COLO668 (cell line): ENCODE data around the gene SCNN1B.

ENCODE experiments used
- DNase-seq: peaks from one replicate; lab custom pipeline; 2025; ENCODE audit not compliant: unreplicated experiment; lab: John Stamatoyannopoulos, UW

SCNN1B gene

DNA sequence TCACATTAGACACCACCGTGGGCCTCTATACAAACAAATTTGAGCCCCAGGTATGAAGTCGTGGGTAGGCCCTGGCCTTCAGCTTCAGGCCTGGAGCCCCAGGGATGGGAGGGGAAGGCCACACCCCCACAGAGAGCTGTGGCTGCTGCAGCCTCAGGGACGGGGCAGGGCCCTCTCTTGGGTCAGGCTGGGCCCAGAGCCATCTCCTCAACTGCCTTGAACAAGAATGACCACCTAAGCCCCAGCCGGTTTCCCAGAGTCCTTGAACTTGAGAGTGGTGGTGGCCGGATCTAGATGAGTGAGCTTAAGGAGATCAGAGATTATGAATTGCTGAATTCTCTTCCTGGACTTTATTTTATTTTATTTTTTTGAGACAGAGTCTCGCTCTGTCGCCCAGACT, 18.6 kb downstream of the SCNN1B start:
- DNase-seq: no peak

DNA sequence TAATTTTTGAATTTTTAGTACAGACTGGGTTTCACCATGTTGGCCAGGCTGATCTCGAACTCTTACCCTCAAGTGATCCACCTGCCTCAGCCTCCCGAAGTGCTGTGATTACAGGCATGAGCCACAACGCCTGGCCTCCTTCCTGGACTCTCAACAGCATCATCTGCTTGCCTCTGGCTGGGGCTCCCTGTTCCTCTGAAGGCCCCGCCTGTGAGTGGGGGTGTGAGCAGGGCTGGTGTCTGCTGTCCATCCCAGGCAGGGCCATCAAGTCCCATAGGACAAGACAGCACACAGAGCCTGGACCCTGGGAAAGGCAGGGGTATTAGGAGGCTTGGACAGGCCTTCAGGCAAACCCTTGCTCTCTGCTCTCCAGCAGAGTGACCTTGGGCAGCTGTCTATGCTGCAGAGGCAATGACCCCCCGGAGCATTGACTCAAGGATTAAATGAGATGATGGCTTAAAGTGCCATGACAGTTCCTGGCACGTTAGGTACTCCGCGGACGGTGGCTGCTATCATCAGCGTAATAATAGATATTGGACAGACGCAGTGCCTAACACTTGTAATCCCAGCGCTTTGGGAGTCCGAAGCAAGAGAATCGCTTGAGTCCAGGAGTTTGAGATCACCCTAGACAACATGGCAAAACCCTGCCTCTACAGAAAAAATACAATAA, 19.2 kb downstream of the SCNN1B start:
- DNase-seq: no peak

DNA sequence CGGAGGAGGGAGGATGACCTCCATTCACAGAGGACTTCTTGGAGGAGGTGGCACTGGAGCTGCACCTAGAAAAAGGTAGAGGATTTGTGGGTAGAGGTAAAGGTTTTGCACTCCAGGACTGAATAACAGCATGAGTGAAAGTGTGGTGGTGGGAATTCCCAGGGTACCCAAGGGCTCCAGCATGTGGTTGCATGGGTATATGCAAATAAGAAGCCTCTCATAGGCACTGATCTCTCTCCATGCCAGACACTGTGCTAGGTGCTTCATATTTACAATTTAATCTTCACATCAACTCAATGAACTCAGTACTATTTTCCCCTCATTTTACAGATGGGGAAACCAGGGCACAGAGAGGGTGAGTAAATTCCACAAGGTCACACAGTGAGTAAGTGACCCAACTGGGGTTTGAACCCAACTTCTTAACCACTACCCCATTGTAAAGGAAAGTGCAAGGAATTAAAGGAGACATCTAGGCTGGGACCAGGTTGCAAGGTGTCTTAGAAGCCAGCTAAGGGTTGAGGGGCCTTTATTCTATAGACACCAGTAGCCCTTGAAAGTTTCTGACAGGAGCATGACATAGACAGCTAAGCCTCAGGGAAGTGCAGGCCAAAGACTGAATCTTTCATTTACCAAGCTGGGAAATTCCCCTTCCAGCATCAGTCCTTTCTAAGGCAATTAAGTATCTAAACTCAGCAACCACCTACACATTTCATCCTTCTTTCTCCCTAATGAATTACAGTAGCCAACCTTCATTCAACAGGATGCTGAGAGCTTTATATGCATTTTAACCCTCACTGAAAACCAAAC, 21.3 kb downstream of the SCNN1B start:
- no peak for DNase-seq

DNA sequence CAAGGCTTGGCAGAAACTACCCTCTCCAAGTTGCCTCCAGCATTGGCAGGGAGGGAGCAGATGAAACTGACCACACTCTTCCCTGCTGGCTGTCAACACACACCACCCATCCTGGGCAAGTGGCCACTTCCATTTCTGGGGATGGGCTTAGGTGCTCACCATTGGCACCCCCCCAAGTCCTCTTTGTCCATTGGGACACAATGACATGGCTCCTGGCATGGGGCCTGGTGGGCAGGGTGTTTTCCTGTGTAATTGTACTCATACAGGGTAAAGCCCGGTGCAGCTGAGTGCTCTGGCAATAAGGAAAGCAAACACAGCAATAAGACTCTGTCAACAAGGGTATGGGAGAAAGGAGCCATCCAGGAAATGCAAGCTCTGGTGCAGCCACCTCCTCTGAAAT, 22.6 kb downstream of the SCNN1B start:
- DNase-seq: peak; percentile 91

DNA sequence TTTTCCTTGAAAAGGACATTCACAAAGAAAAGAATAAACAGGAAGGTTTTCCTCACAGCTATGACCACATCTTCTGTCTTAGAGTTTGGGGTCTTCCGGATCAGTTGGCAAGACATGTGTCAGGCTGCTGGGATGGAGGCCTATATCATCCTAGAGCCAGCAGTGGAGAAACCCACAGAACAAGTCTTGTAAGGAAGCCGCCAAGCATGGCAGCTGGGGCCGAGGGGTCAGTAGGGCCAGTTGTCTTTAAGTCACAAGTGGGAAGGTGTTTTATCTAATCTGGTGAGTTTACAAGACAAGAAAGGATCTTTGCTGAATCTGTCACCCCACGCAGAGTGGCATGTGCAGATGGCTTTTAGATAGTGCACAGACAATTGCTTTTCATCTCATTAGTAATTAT, 25.7 kb downstream of the SCNN1B start:
- no peak for DNase-seq

DNA sequence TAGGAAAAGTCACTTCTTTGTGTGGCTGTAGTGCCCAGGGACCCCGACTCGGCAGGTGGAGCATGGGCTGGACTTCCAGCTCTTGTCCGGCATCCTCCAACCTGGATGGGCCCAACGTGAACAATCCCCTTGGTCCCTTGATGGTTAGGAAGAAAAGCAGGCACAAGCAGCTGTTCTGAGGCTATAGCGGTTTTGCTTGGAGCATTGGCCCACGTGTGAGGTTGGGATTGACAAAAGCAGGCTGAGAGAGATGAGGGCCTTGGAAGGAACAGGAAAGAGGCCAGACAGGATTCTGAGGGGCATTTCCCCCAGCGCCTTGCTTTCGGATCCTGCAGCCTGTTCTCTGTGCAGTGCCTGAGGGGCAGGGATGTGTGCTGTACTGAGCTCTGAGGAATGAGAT, 28.1 kb downstream of the SCNN1B start:
- no peak for DNase-seq

DNA sequence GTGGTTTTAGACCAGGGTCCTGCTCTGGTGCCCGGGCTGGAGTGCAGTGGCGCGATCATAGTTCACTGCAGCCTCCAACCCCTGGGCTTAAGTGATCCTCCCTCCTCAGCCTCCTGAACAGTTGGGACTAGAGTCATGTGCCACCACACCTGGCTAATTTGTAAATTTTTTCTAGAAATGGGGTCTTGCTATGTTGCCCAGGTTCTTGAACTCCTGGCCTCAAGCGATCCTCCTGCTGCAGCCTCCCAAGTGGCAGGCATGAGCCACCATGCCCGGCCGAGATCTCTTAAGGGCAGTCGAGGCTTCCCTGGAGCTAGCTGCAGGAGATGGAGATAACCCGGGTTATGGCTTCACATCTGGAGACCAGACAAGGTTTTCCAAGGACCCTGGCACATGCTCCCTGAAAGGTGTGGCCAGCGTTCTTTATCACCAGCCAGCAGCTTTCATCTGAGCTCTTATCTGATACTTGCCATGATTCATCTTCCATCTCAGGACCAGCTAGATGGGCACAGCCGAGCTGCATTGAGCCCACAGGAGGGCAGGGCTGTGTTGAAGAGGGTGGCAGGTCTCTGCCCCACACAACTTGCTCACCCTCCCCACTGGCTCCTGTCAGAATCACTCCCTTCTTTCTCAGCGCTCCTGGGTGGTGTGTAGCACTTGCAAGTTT, 28.6 kb downstream of the SCNN1B start:
- no peak for DNase-seq

DNA sequence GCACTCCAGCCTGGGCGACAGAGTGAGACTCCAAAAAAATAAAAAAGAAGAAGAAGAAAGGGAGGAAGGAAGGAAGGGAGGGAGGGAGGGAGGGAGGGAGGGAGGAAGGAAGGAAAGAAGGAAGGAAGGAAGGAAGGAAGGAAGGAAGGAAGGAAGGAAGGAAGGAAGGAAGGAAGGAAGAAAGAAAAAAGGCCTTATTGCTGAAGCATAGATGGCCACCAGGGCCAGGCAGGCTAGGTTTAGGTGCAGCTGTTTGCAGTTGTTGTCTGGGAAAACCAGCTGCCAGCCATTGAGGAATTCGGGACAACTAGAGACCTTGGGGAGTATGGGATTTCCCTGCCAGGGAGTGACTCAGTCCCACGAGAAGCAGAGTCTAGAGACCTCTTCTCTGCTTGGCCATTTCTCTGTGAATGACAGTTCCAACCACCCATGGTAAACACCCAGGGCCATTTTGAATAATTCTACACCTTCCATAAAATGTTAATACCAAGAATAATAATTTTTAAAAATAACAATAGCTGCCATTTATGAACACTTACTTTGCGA, 31.0 kb downstream of the SCNN1B start:
- no peak for DNase-seq

DNA sequence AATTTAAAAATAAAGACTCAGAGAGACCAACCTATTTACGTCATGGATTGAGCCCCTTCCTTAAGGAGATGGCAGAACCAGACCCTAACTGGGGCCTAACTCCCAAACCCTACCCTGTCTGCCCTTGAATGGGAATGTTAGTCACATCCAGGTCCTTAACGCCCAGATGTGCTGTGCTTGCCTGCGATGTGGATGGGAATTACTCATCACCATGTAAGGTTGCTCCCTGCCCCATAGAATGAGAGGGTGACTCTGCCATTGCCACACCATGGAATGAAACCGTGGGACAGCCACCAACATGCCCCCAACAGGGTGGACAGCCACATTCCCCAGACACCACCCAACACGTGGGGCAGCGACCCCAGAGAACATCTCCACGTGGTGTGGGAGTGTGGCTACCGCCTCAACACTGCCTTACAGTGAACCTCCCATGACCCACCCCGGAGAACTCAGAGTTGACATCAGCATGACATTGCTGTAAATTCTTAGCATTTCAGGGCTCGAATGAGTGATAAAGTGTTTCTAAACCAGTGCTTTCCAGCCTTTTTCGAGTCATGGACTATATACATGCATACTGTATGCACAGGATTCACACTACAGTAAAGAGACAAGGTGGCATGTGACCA, 31.8 kb downstream of the SCNN1B start:
- no peak for DNase-seq

DNA sequence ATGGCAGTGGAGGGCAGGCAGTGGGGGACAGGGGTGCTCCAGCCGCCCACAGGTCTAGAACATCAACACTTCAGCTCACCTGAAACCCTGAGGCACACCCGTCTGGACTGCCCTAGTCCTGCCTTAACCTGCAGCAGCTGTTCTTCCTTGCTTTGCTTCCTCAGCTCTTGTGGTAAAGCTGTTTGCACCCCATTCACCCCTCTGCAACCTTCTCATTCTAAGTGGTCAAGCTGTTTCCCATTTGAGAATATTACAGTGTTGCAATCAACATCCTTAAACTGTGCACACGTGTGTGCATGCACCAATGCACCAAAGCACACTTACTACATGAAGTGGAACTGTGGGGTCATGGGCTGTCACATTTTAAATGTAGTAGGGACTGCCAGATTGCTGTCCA, 32.4 kb downstream of the SCNN1B start:
- peak; percentile 31 for DNase-seq

DNA sequence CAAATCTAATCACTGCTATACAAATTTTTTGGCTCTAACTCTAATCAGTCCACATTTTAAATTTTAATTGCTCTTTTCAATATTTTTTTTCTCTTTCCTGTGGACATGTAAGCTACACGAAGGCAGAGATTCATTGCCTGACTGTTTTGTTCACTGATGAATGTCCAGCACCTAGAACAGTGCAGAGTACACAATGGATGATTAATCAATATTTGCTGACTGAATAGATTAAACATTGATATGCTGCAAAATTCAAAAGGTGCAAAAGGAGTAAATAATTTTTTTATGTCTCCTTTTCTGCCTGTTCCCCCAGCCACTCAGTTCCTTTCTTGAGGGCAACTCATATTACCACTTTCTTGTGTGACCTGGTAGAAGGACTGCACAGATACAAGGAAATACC, 32.8 kb downstream of the SCNN1B start:
- no peak for DNase-seq

DNA sequence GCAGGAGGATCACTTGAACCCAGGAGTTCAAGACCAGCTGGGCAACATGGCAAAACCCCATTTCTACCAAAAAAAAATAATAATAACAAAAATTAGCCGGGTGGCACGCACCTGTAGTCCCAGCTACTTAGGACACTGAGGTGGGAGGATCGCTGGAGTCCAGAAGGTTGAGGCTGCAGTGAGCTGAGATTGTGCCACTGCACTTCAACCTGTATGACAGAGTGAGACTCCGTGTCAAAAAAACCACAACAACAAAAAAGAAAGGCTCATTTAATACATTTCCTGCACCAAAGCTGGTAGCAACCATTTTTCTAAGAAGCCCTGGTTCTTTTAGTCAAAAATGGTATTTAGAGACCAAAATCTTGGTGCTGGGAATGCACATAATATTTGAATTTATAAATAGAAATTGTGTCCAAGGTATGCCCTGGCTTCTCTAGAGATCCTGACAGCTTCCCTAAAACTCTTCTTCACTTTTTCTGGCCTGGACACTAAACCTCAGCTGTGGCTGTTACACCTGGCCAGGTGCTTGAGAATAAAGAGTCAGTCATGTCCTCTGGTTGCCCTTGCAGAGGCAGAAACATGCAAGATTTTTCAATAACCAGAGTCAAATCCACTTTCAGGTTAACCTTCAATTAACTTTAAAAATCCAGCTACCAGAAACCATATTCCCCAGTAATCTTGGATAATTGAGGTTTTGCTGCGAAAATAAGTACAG, 35.9 kb downstream of the SCNN1B start:
- no peak for DNase-seq

DNA sequence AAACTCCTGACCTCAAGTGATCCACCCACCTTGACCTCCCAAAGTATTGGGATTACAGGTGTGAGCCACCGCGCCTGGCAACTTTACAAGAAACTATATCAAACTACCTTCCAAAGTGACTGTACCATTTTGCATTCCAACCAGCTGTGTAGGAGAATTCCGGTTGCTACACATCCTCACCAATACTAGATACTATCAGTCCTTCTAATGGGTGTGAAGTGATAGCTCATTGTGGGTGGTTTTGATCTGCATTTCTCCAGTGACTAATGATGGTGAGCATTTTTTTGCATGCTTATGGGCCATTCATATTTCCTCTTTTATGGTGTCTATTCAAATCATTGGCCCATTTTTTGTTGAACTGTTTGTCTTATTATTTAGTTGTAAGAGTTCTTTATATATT, 37.7 kb downstream of the SCNN1B start:
- no peak for DNase-seq

DNA sequence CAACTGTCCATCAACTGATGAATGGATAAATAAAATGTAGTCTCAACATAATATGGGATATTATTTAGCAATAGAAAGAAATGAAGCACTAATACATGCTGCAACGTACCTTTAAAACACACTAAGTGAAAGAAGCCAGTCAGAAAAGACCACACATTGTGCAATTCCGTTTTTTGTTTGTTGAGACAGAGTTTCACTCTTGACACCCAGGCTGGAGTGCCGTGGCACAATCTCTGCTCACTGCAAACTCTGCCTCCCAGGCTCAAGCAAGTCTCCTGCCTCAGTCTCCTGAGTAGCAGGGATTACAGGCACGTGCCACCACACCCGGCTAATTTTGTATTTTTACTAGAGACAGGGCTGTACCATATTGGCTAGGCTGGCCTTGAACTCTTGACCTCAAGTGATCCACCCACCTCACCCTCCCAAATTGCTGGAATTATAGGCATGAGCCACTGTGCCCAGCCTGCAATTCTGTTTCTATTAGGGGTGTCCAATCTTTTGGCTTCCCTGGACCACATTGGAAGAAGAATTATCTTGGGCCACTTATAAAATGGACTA, 40.1 kb downstream of the SCNN1B start:
- DNase-seq: no peak

DNA sequence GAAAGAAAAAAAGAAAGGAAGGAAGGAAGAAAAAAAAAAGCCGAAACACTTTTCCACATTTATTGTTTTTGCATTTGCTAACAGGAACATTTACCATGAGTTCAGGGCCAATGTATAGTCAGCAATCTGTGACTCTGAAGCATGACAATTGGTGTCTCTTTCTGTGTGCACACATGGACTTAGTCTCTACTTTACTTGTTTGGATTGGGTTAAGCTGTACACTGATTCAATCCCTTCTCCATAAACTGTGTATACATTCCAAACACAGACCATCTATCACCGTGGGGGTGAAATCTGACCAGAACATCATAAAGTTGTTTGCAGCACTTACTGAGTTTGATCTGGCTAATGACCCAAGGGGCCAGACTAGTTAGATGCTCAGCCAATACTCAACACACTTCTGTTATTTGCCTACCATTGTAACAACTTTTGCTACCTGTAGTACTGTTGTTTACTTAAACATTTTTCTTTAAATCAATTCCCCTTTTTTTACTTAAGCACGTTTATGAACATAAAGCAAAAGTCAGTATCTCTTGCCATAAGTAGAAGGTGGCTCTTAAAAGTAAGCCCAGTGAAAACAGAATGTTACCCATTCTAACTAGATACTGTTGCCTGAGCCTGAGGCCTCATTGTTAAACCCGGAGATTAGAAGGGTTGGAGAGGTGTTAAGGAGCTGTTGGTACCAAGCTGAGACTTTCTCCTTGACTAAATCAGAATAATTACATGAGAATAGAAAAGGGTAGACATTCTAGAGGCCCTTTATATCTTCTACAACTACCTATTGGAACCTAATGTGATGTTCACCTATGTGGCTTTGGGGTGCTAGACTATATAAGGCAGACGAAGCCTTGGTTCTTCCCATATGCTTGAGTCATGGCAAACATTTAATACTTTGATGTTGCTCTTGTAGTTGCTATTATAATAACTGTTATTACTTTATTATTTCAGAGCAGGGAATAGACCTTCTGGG, 41.8 kb downstream of the SCNN1B start:
- DNase-seq: no peak

DNA sequence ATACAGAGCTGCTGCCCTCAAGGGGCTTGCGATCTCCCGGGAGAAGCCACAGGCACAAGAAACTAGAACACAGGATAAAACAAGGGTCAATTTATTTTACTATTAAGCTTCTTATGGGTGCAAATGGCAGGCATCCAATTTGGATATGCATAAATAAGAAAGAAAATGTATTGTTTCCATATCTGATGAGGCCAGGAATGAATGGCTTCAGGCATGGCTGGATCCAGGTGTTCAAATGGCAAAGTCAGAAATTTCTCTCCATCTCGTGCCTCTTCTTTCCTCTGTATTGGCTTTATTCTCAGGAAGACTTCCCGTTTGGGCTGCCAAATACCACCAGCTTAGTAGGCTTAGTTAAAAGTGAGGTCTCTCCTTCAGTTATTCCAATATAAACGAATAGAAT, 43.1 kb downstream of the SCNN1B start:
- no peak for DNase-seq

DNA sequence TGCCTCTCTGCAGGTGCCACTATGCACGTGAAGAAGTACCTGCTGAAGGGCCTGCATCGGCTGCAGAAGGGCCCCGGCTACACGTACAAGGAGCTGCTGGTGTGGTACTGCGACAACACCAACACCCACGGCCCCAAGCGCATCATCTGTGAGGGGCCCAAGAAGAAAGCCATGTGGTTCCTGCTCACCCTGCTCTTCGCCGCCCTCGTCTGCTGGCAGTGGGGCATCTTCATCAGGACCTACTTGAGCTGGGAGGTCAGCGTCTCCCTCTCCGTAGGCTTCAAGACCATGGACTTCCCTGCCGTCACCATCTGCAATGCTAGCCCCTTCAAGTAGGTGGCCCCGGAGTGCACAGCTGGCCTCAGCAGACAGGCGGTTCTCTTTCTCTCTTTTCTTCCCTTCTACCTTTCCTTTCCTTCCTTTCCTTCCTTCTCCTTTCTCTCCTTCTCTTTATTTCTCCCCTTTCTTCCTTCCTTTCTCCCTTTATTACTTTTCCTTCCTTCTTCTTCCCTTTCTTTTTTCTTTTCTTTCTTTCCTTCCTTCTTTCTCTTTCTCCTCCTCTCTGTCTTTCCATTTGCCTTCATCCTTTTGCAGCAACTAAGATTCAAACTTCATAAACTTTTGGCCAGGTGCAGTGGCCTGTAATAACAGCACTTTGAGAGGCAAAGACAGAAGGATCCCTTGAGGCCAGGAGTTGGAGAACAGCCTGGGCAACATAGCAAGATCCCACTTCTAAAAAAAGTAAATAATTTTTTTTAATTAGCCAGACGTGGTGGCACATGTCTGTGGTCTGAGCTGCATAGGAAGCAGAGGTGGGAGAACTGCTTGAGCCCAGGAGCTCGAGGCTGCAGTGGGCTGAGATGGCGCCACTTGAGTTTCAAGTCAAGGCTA, 46.7 kb downstream of the SCNN1B start:
- DNase-seq: no peak

DNA sequence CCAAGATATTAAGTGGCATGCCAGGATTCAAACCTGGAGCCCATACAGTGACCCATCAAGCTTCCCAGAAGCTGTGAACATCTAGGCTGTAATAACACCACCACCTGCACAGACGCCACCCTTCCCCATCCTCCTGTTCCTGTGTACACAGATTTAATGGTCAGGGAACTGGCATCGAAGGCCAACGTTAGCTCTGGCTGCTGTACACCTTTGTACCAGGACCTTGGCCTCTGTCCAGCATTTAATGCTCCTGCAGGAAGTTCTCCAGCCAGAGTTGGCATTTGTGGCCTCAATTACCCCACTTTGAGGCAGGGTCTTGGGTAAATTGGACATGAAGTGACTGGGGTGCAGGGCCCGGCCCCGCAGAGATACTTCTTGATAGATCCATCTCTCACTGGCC, 49.3 kb downstream of the SCNN1B start:
- peak; percentile 37 for DNase-seq
